Stimulated activated CD4-positive, alpha-beta T cell treated with anti-CD3 and anti-CD28 coated beads, TNF-alpha, amount 100 ng/mL, for 24 hours (primary cell): ENCODE measurements around the gene MEF2B.
"Not testable (repeated sequence)": the region's sequence is repeated elsewhere in the genome, so short reads cannot be mapped to it uniquely, and the experiment has no call there.

Experiments used
- DNase-seq, 3 experiments: peaks; one replicate each; pipeline ENCODE4 v3.0.0-alpha.2; 2020; ENCODE audit warnings: low read depth in 3 of 3

MEF2B gene

GRCh38 chr19:19126102-19126501 lies 44.0 kb downstream of the MEF2B start:
- DNase-seq: no peak

DNA sequence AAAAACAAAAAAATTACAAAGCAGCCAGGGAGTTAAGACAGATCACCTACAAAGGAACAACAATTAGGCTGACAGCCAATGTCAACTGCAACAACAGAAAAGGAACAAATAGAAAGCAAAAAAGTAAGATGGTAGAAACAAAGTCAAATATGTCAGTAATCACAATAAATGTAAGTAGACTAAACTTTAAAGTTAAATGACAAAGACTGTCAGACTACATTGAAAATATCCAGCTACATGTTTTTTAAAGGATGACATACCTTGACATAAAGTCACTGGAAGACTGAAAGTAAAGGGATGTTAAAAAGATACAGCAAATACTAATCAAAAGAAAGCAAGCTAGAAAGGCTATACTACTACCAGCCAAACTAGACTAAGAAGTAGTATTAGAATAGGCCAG lies 46.7 kb downstream of the MEF2B start:
- DNase-seq: no peak

- no peak for DNase-seq
Observed at GRCh38 chr19:19122902-19123301, 47.2 kb downstream of the MEF2B start.

GRCh38 chr19:19121371-19121770 lies 48.7 kb downstream of the MEF2B start:
- DNase-seq: no peak

GRCh38 chr19:19120308-19121231 lies 49.5 kb downstream of the MEF2B start:
- DNase-seq: peak in 1 of 3 experiments; percentile 41

GRCh38 chr19:19119325-19120237 lies 50.5 kb downstream of the MEF2B start:
- DNase-seq: no peak

DNA sequence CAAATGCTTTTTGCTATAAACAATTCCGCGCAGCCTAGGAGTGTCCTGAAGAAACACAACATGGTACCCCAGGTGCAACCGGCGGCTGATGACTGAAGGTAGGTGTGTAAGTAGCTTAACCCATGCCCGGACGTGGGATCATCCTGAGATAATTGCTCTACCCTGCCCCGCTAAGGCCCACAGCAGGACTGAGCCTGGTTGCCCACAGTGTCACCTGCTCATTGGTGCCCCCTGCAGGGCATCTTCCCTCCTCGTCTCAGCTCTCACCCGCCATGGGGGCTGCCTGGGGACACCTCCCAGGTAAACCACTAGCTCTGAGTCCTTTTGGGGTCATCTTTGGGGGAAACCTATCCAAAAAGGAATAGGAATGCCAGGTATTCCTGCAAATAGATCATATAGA lies 54.1 kb downstream of the MEF2B start:
- DNase-seq: peak in 2 of 3 experiments; percentile 9 to 47

DNA sequence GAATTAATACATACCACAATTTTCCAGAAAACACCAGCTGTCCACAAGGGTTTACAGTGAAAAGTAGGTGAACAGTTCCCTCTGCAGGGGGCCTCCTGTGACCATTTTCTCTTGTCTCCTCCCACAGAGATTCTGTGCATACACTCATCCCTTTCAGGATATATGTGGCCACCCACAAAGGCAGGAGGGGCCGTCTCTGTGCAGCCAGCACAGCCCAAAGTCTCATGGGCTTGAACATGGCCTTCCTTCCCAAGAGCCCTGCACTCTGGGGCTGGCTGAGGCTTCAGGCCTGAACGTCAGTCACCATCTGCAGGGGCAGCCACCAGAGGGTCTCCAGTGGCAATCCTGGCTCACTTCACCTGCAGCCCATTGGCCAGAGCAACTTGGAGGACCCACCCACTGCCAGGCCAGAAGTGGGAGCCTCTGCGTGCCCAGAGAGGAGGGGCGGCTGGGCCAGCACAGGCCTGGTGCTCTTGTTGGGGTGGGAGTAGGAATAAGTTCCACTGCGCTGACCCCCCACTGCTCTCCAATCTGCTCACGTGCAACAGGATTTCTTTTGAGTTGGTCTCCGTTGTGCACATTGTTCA lies 56.9 kb downstream of the MEF2B start:
- no peak for DNase-seq

DNA sequence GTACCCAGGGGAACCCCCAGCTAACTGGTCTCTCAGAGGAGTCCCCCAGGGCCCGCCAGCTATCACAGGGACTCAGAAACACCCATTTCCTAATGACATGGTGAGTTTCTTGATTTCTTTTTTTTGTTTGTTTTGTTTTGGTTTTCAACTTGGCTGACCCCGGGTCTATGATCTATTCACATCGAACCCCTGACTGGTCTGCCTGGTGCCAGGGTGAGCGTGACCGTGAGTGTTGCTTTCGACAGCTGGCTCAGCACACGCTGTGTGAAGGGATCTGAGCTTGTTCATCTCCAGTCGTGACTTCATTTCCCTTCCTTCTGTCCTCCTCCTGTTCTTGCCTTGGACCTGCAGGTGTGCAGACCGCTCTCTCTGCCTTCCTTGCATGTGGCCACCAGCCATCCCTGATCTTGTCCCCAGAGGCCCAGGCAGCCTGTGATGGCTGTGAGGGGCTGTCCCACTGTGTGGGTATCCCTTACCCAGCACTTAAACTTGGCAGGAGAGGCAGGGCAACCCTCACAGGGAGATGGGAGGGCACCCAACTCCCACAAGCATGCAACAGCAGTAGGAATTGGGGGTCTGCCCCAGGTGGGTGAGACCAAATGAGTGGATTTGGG lies 58.0 kb downstream of the MEF2B start:
- DNase-seq: no peak

DNA sequence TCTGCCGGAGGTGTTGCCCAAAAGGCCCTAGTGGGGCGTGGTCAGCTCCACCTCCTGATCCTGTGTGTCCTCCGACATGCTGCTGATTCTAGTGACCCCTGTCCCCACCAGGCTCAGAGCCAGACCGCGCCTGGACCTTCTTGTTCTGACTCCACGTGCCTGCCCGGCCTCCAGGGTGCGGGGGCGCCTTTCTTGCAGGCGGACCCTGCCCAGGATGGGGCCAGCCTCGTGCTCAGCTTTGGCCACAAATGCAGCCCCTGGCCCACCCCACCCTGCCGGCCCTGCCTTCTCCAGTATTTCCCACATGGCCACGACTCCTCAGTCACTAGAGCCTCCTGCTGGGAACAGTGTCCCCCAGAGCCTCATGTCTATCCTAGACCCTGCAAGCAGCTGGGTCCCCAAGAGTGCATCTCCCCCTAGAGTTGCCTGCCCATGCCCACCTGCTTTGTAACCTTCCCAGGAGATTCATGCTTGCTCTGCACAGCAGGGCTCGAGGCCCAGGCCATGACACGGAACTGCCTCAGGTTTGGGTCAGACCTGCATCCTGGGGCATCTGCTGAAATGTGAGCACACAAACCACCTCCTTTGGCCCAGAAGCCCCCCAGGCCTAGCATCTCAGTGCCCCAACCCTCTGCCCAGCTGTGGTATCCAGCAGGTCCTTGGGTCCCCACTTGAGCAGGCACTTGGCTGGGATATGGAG lies 58.8 kb downstream of the MEF2B start:
- no peak for DNase-seq

GRCh38 chr19:19110410-19111135 lies 59.5 kb downstream of the MEF2B start:
- no peak for DNase-seq

DNA sequence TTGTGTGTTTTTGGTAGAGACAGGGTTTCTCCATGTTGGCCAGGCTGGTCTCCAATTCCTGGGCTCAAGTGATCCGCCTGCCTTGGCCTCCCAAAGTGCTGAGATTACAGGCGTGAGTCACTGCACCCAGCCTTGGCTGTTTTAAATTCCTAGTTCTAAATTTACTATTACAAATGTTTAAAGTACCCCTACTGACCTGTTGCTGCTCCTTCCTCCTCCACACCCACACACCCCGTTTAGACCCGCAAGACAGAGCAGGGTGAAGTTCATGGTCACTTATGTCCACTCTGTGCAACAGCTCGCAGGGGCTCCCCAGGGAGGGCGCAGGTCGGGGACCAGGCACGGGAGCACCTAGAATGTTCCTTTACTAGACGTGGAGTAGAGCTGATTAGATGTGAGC lies 60.5 kb downstream of the MEF2B start:
- no peak for DNase-seq

- DNase-seq: no peak
Observed at GRCh38 chr19:19107654-19108053, 62.4 kb downstream of the MEF2B start.

- DNase-seq: not testable (repeated sequence)
Observed at GRCh38 chr19:19106938-19107337, 63.1 kb downstream of the MEF2B start.

DNA sequence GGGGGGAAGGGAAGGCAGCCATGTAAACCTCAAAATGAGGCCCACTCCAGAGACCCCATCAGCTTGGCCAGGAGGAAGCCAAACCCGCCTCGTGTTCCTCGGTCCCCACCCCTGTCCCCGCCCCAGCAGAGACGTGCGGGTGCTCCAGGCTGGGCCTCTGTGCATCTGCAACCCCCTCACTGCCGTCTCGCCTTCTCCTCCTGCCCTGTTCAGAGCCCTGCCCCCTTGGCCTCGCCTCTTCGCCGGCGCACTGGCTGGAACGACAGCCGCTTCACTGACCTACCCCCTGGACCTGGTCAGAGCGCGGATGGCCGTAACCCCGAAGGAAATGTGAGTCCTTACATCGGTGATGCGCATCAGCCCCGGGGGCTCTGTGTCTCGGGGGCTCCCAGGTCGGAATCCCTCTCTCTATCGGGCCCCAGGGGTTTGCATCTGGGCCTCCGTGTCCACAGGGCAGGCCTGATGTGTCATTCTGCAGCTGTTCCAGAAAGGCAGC lies 64.0 kb downstream of the MEF2B start:
- DNase-seq: no peak

DNA sequence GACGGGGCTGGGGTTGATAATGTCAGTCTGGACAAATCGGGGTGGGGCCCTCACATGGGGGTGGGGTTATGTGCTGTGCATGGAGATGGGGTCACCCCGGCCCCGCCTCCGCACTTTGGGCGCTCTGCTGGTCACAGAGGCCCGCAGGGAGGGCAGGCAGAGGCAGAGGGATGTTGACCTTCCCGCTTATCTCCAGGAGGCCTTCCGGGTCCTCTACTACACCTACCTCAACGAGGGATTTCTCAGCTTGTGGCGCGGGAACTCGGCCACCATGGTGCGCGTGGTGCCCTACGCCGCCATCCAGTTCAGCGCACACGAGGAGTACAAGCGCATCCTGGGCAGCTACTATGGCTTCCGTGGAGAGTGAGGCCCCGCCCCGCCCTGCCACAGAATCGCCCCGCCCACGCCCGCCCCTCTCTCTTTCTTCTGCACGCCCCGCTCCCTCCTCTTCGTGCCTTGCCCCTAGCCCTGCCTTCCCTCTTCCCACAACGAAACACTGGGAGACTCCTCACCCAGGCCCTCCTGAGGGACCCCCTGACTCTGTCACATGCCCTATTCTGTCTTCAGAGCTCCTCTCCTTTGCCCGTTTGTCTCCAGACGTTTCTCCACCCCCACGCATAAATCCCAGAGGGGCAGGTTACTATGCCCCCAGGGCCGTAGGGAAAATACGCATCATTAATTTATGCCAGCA lies 64.6 kb downstream of the MEF2B start:
- DNase-seq: no peak

DNA sequence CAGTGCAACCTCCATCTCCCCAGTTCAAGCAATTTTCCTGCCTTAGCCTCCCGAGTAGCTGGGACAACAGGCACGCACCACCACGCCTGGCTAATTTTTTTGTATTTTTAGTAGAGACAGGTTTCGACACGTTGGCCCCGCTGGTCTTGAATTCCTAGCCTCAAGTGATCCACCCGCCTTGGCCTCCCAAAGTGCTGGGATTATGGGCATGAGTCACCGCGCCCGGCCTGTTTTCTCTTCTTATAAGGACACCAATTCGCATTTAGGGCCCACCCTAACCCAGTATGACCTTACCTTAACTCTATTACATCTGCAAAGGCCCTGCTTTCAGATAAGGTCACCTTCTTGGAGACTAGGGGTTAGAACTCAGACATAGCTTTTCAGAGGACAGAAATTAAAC lies 66.9 kb downstream of the MEF2B start:
- no peak for DNase-seq

GRCh38 chr19:19102566-19102965 lies 67.5 kb downstream of the MEF2B start:
- DNase-seq: not testable (repeated sequence)

GRCh38 chr19:19101540-19101939 lies 68.5 kb downstream of the MEF2B start:
- DNase-seq: no peak
